Erythroblast (primary cell): ENCODE measurements around the gene DHRSX.

ENCODE experiments used
- GATA1 ChIP-seq: IDR thresholded peaks from 2 replicates; pipeline ENCODE4 v1.6.1; 2011; ENCODE audit warnings: low read depth, mild to moderate bottlenecking, control low read depth, low read length, moderate library complexity
- POLR2A ChIP-seq: IDR thresholded peaks from 2 replicates; pipeline ENCODE4 v1.6.1; 2011; ENCODE audit warnings: mild to moderate bottlenecking, low read length

DNA sequence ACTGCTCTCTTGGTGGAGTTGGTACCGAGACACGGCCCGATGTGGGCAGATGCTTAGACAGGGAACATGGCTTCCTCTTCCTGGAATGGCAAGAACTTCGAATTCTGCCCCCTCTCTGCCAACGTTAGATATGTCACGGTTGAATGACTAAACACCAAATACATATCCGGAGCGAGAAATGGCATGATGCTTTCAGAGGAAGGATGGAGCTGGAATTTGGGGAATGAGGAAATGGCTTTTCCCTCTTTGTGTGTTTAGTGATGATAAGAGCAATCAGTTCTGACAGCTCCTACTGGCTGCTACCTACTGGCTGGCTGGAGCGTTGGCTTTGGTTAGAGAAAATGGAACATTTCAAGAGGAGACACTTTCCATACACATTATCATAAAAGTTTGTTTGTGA is 140.0 kb downstream of the DHRSX start:
- TF ChIP-seq POLR2A (no peak), GATA1 (no peak)
